Muscle layer of colon (tissue), 2 donors: ENCODE results near the gene GRIK2.

Source experiments
- H3K27ac ChIP-seq: one replicate; pipeline ENCODE4 v1.7.0; 2013; ENCODE audit warnings: low read depth, mild to moderate bottlenecking, low read length, moderate library complexity
- H3K27me3 ChIP-seq, 2 donors: one replicate each; pipeline ENCODE4 v1.7.0; 2013; ENCODE audit warnings: low read length in 2 of 2, mild to moderate bottlenecking in 2 of 2; ENCODE audit not compliant: insufficient read depth in 2 of 2, control insufficient read depth in 1 of 2
- H3K36me3 ChIP-seq: one replicate; pipeline ENCODE4 v1.7.0; 2013; ENCODE audit warnings: mild to moderate bottlenecking, low read length; ENCODE audit not compliant: insufficient read depth
- H3K4me1 ChIP-seq: one replicate; pipeline ENCODE4 v1.7.0; 2013; ENCODE audit warnings: mild to moderate bottlenecking, low read length; ENCODE audit not compliant: insufficient read depth
- H3K4me3 ChIP-seq, 2 donors: one replicate each; pipeline ENCODE4 v1.7.0; 2013; ENCODE audit warnings: low read length in 2 of 2, low read depth in 1 of 2, mild to moderate bottlenecking in 1 of 2, moderate library complexity in 1 of 2
- H3K9ac ChIP-seq: one replicate; pipeline ENCODE4 v1.7.0; 2013; ENCODE audit warnings: low read length
- H3K9me3 ChIP-seq: one replicate; pipeline ENCODE4 v1.7.0; 2013; ENCODE audit warnings: mild to moderate bottlenecking, low read length
- donor health status: abdominal sarcoma.
- donor health status: Adenocarcinoma of cecum.

The GRIK2 gene

DNA sequence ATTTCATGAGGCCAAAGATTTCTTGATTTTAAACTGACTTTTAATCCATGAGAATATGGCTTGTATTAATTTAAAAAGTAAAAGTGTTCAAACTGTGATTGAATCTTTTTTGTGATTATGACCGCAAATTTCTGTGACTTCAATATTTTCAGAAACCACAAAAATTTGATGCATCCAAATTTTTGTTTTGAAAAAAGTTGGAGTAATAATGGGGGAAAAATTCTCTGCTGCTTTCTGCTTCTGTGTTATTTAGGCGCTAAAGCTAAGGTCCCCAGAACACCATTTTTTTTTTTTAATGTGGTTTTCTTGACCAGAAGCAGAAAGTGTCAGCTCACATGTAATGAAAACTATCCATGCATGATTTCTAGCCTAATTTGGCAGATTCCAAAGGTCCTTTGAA, 65.3 kb downstream of the GRIK2 start:
- no peaks in the 10 kb centered on the region for H3K4me1 ChIP-seq
- no peaks in the 10 kb centered on the region for H3K27me3 ChIP-seq
- H3K27ac ChIP-seq: no peak overlapping the region
- no peaks in the 10 kb centered on the region for H3K36me3 ChIP-seq
- no peaks in the 10 kb centered on the region for H3K9me3 ChIP-seq
- no peak overlapping the region for H3K9ac ChIP-seq
- no peak overlapping the region for H3K4me3 ChIP-seq

DNA sequence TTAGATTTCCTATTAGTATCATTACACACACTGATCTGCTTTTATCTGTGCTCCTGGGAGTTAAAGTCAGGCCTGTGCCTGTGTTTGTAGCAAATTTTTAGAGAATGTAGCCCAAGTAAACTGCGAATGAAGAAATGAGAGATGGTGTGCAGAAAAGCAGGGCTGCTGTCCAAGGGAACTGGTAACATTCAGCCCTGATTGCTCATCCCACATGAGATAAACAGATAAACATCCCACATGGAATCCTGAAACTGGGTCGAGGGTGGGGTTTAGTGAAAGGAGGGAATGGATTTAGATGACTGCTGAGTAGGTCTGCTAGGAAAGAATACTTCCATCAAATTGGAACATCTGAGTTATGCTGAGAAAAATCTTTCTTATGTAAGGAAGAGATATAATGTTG, 69.1 kb downstream of the GRIK2 start:
- Histone ChIP-seq H3K9ac (no peak overlapping the region), H3K4me1 (no peaks in the 10 kb centered on the region), H3K27ac (no peak overlapping the region), H3K27me3 (no peaks in the 10 kb centered on the region), H3K9me3 (no peaks in the 10 kb centered on the region), H3K36me3 (no peaks in the 10 kb centered on the region), H3K4me3 (no peak overlapping the region)

DNA sequence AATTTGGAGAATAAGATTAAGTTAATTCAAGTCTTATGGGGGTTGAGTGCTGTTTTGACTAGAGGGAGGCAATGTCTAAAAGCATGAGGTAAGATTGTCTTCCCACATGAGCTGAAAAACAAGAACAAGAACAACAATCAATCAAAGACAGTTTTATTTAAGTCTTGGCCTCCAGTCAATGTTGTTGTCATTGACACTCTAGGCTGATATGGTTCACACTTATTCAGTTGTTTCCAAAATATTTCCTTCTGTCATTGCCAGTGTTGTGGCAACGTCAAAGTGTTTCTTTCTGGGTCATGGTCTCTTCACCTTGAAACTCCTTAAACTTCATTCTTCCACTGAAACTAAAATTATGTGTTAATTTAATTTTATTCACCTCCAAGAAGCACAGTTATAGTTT, 72.4 kb downstream of the GRIK2 start:
- Histone ChIP-seq H3K36me3 (no peaks in the 10 kb centered on the region), H3K9me3 (no peaks in the 10 kb centered on the region), H3K4me3 (no peak overlapping the region), H3K9ac (no peak overlapping the region), H3K4me1 (no peaks in the 10 kb centered on the region), H3K27ac (no peak overlapping the region), H3K27me3 (no peaks in the 10 kb centered on the region)

DNA sequence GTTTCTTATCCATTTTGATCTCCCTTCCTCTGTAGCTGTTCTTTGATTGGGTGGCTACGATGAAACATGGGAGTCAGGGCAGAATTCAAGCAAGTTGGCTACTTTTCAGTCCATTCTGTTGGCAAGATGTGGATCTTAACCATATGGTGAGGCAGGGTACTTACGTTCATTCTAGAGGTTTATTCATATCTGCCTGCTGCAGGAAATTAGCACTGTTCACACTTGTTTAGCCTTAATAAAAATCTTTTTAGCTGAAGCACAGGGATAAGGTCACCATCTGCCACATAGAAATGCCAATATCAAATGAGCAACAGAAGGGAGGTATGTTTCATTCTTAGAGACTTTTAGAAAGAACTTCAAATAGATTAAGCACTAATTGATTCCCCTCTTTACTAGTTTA, 83.9 kb downstream of the GRIK2 start:
- H3K27me3 ChIP-seq: no peaks in the 10 kb centered on the region
- no peaks in the 10 kb centered on the region for H3K36me3 ChIP-seq
- no peak overlapping the region for H3K27ac ChIP-seq
- H3K9ac ChIP-seq: no peak overlapping the region
- H3K4me1 ChIP-seq: no peaks in the 10 kb centered on the region
- no peak overlapping the region for H3K4me3 ChIP-seq
- no peaks in the 10 kb centered on the region for H3K9me3 ChIP-seq

DNA sequence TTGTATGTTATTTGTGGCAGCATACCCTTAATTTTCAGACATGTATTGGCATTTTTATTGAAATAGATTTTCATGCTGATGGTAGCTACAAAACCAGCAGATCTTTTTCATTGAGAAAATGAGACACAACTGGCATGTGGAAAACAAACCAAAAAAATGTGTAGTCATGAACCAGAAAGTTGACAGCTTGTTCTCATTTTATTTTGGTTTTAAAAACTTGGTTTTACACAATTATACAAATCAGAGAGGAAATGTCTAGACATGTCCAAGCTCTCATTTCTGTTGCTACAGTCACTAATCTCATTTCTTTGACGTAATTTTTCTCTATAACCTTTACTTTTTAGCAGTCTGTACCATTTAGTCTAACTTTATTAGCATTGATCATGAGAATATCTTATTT, 85.4 kb downstream of the GRIK2 start:
- H3K36me3 ChIP-seq: no peaks in the 10 kb centered on the region
- H3K27ac ChIP-seq: no peak overlapping the region
- H3K4me3 ChIP-seq: no peak overlapping the region

DNA sequence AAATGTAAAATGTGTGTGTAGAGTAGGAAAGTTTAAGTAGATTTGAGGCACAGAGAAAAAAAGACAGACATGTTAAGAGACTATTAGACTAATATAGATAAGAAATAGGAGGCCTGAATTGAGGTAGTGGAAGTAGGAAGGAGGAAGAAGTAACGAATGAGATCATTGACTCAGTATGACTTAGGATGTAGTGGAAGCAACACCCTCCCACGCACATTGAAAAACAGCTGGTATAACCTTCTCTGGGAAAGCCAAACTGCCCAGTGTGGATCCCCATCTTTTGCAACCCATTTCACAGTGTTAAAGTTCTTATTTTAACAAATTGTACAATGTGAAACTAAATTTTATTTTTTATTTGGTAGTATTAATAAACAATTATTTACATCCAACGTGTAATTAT, 89.1 kb downstream of the GRIK2 start:
- no peaks in the 10 kb centered on the region for H3K36me3 ChIP-seq
- no peaks in the 10 kb centered on the region for H3K27me3 ChIP-seq
- no peaks in the 10 kb centered on the region for H3K9me3 ChIP-seq
- H3K27ac ChIP-seq: no peak overlapping the region
- no peak overlapping the region for H3K4me3 ChIP-seq
- H3K4me1 ChIP-seq: no peaks in the 10 kb centered on the region
- no peak overlapping the region for H3K9ac ChIP-seq

More for the DNA sequence above, 85.4 kb downstream of the GRIK2 start:
- Histone ChIP-seq H3K9ac (no peak overlapping the region), H3K9me3 (no peaks in the 10 kb centered on the region), H3K4me1 (no peaks in the 10 kb centered on the region), H3K27me3 (no peaks in the 10 kb centered on the region)

DNA sequence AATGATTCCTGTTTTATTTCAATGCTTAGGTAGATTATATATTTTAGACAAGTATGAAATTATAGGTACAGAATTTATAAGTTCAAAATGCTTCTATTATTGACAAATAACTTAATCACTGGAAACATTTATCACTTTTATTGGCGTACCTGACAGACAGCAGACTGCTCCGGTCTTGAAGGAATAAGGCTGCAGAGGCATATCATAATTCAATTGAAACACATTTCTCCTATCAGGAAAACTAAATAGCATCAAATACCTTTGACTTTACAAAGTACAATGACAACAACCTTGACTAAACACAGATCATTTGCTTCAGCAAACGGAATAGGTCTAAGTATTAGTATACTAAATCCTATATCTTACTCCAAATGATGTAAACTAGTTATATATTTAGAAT, 91.3 kb downstream of the GRIK2 start:
- Histone ChIP-seq H3K27me3 (no peaks in the 10 kb centered on the region), H3K36me3 (no peaks in the 10 kb centered on the region), H3K4me3 (no peak overlapping the region), H3K4me1 (no peaks in the 10 kb centered on the region), H3K9me3 (no peaks in the 10 kb centered on the region), H3K9ac (no peak overlapping the region), H3K27ac (no peak overlapping the region)

DNA sequence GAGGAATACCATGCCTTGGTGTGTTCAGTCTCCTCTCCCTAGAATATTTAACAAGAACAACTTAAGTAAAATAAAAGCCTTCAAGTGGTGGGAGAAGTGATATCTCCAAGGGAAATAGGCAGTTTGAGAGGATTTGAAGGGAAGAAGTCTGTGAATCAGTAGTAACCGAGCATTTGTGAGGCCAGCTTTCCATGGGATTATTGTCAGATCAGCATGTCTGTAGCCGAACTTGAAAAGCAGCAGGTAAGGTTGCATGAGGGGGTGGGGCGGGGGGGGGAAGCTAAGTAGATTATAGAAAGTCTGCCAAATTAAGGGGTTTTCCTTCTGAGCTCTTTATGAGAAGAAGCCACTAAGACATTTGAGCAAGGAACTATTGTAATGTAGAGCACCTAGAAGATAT, 92.6 kb downstream of the GRIK2 start:
- Histone ChIP-seq H3K9ac (no peak overlapping the region), H3K4me1 (no peaks in the 10 kb centered on the region), H3K9me3 (no peaks in the 10 kb centered on the region), H3K27me3 (no peaks in the 10 kb centered on the region), H3K36me3 (no peaks in the 10 kb centered on the region), H3K27ac (no peak overlapping the region), H3K4me3 (no peak overlapping the region)

DNA sequence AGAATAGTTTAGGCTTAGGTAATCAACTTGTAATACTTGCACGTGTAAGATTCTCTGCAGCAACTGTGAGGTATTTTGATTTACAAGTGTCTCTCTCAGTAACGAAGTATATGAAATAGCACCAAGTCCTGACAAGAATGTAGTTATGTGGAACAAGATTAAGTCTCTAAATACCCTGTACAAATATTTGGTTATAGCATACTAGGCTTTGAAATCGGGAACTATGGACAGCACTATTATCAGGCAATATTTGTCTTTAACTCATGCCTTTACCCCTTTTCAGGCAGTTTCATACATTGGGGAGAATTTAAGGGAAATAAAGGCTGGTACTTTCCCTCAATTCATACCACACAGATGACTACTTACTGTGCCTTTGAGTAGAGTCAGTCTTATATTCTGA, 93.2 kb downstream of the GRIK2 start:
- Histone ChIP-seq H3K36me3 (no peaks in the 10 kb centered on the region), H3K27me3 (no peaks in the 10 kb centered on the region), H3K4me3 (no peak overlapping the region), H3K9me3 (no peaks in the 10 kb centered on the region), H3K27ac (no peak overlapping the region), H3K9ac (no peak overlapping the region), H3K4me1 (no peaks in the 10 kb centered on the region)

DNA sequence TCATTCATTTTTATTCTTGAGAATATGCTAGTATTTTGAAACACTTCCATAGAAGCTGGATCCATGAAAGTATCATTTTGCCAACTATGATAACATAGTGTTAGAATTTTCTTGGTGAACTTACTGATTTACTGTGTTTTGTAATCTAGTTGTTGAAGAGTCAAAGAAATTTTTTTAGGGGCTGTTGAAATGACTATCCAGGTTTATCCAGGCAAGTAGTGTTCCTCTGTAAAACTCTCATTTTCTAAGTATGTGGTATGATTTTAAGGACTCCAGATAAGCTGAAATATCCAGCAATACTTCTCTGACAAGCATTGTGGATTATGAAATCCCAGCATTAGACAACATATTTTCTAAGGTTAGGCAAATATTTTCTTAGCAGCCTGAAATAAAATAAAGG, 95.9 kb downstream of the GRIK2 start:
- Histone ChIP-seq H3K9ac (no peak overlapping the region), H3K36me3 (no peaks in the 10 kb centered on the region), H3K9me3 (no peaks in the 10 kb centered on the region), H3K4me3 (no peak overlapping the region), H3K27me3 (no peaks in the 10 kb centered on the region), H3K4me1 (no peaks in the 10 kb centered on the region), H3K27ac (no peak overlapping the region)

DNA sequence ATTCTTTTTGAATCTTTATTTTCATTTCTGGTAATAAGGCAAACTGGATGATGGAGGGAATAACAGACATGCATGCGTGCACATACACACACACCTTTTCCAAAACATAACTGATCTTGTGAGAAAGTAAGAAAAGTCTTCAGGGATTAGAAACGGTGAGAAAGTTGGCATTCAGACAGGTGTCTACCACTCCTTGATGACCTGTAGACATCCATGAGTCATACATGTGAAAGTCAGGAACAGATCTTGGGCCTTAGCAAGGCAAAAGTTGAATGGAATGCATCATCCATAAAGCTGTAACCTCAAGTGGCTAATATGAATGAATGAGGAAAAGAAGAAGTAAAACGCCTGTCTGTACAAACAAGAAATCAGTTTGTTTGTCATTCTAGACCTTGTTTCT, 97.3 kb downstream of the GRIK2 start:
- H3K27me3 ChIP-seq: no peaks in the 10 kb centered on the region
- H3K36me3 ChIP-seq: no peaks in the 10 kb centered on the region
- no peaks in the 10 kb centered on the region for H3K9me3 ChIP-seq
- H3K4me3 ChIP-seq: no peak overlapping the region
- H3K4me1 ChIP-seq: no peaks in the 10 kb centered on the region
- no peak overlapping the region for H3K27ac ChIP-seq
- H3K9ac ChIP-seq: no peak overlapping the region

DNA sequence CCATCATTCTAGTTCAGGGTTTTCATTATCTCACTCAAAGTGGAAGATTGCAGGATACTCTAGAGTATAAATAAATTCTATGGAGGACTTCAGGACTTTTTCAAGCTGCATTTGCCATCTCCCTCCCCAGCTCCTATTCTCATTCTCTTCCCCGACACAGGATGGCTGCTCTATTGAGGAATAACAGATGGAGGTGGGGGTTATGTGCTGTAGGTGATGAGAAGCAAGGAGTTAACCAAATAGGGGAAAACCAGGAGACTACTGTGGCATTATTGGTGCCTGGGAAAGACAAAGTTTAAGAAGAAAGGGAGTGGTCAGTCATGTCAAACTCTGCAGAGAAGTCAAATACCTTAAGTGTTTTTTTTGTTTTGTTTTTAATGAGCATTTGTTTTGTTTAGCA, 109.3 kb downstream of the GRIK2 start:
- H3K4me3 ChIP-seq: no peak overlapping the region
- H3K36me3 ChIP-seq: no peaks in the 10 kb centered on the region
- H3K9ac ChIP-seq: no peak overlapping the region

More for the DNA sequence above, 109.3 kb downstream of the GRIK2 start:
- no peaks in the 10 kb centered on the region for H3K27me3 ChIP-seq
- H3K9me3 ChIP-seq: no peaks in the 10 kb centered on the region
- H3K4me1 ChIP-seq: no peaks in the 10 kb centered on the region
- no peak overlapping the region for H3K27ac ChIP-seq
